Measurements from ENCODE around the gene SAMSN1. TPM values are rescaled to one million over a fixed set of nuclear protein-coding genes. Genes with fewer than 3 reads are reported as not detected.
"Not testable (repeated sequence)": the region's sequence is repeated elsewhere in the genome, so short reads cannot be mapped to it uniquely, and the experiment has no call there.

SAMSN1 gene
- total and polyA plus RNA-seq, 2 of the 8 experiments (the other 6 are each of a cell fraction or from before 2014, with no cell fraction given), result 0.50 to 3.0 TPM

- H3K79me2 ChIP-seq (ENCODE audit: control insufficient read depth in 1 of 2, insufficient read depth in 2 of 2, low read length in 2 of 2); H3K9ac ChIP-seq (replicated peaks in 1 of 4; ENCODE audit: extremely low read depth in 1 of 4, low read depth in 3 of 4, low read length in 3 of 4); H2AFZ ChIP-seq (ENCODE audit: low read length); H4K20me1 ChIP-seq (replicated peaks in 1 of 2; ENCODE audit: control insufficient read depth in 1 of 2, insufficient read depth in 2 of 2, low read length in 2 of 2); H3K27me3 ChIP-seq (replicated peaks in 1 of 4; ENCODE audit: control insufficient read depth in 3 of 4, extremely low read depth in 1 of 4, insufficient read depth in 3 of 4, low read length in 3 of 4); H3K4me3 ChIP-seq (ENCODE audit: extremely low read depth in 1 of 4, insufficient read depth in 2 of 4, low read depth in 3 of 4, low read length in 4 of 4); H4K91ac ChIP-seq (replicated peaks; ENCODE audit: insufficient read length, low read length); H2AK5ac ChIP-seq (ENCODE audit: low read depth, low read length); H2BK20ac ChIP-seq (ENCODE audit: low read length); CTCF ChIA-PET (ENCODE audit: partially characterized antibody); H3K4me2 ChIP-seq (ENCODE audit: insufficient read depth in 1 of 2, low read depth in 2 of 2, low read length in 2 of 2); FAIRE-seq; H3K56ac ChIP-seq (replicated peaks; ENCODE audit: insufficient read length, low read depth, low read length); H3K23ac ChIP-seq (ENCODE audit: insufficient read length); H2BK15ac ChIP-seq (ENCODE audit: low read length); H3K14ac ChIP-seq (ENCODE audit: insufficient read length); H2BK120ac ChIP-seq (replicated peaks; ENCODE audit: low read depth, low read length); H2BK5ac ChIP-seq (ENCODE audit: low read depth, low read length); H3K79me1 ChIP-seq (ENCODE audit: low read depth, low read length); H3K4me1 ChIP-seq (replicated peaks in 1 of 4; ENCODE audit: control insufficient read depth in 3 of 4, insufficient read depth in 4 of 4, low read length in 3 of 4); DNase-seq (ENCODE audit: low read depth in 1 of 2, low spot score in 2 of 2); H3K9me3 ChIP-seq (ENCODE audit: insufficient read depth in 2 of 2, low read depth in 1 of 2, low read length in 1 of 2); H4K8ac ChIP-seq (ENCODE audit: extremely low read depth, insufficient read depth, low read length); H3K36me3 ChIP-seq (ENCODE audit: control insufficient read depth in 2 of 4, insufficient read depth in 4 of 4, low read length in 3 of 4); H3K4ac ChIP-seq (replicated peaks; ENCODE audit: insufficient read length, low read depth, low read length); H3K27ac ChIP-seq (ENCODE audit: low read depth, low read length); H2BK12ac ChIP-seq (ENCODE audit: low read depth, low read length); H3K23me2 ChIP-seq (ENCODE audit: low read depth, low read length); H4K5ac ChIP-seq (ENCODE audit: insufficient read length, low read depth, low read length); POLR2A ChIA-PET (ENCODE audit: partially characterized antibody); H3K18ac ChIP-seq (ENCODE audit: extremely low read depth, low read length): not testable (repeated sequence)
- WGBS, 2 experiments (ENCODE audit: extremely low coverage in 1 of 2, insufficient coverage in 1 of 2, insufficient read length in 1 of 2, insufficient replicate concordance in 2 of 2, low coverage in 1 of 2, low lambda C conversion rate in 2 of 2, missing lambda C conversion rate in 1 of 2), result 89% methylated on average over 2 of the region's 2 CpGs; no CpG with 5 or more reads in 1 of the 2 experiments
Measured at GRCh38 chr21:14506859-14507457, 39.2 kb downstream of the SAMSN1 start.

All from H1 (cell line).